Bronchial epithelial cell (primary cell): Measurements from ENCODE around the gene CEP112. TPM values are rescaled to one million over a fixed set of nuclear protein-coding genes. Genes with fewer than 3 reads are reported as not detected.

Experiments
- DNase-seq: peaks from one replicate; pipeline ENCODE4 v3.0.0-alpha.2; 2010; ENCODE audit warnings: low read depth
- FAIRE-seq: peaks from 2 replicates; lab custom pipeline; 2011; peaks lifted over from hg19 to GRCh38; lab: Jason Lieb, UNC
- H3K27me3 ChIP-seq: 2 replicates; pipeline ENCODE4 v1.5.1; 2011; ENCODE audit warnings: low read length; ENCODE audit not compliant: control insufficient read depth, insufficient read depth
- H3K36me3 ChIP-seq: 2 replicates; pipeline ENCODE4 v1.5.1; 2011; ENCODE audit warnings: low read length; ENCODE audit not compliant: control insufficient read depth, insufficient read depth
- H3K4me3 ChIP-seq: 2 replicates; pipeline ENCODE4 v1.5.1; 2011; ENCODE audit warnings: mild to moderate bottlenecking, low read depth, low read length, control low read depth
- total RNA-seq: library from RNA; depleted of rRNA; stranded (reverse); fragments of >200 nt; gene quantifications from 2 replicates; pipeline ENCODE4 v1.2.1, GENCODE V29; 2014
- TF ChIP-seq, protein P1 (sequence below): IDR thresholded peaks from 2 replicates; pipeline ENCODE4 v1.5.1; 2011; ENCODE audit warnings: mild to moderate bottlenecking, moderate library complexity, low read length, control low read depth, inconsistent platforms; ENCODE audit not compliant: insufficient read depth, severe bottlenecking

CEP112 gene
- total RNA-seq, 1 donor from 2014 or later, result 2.4 TPM

DNA sequence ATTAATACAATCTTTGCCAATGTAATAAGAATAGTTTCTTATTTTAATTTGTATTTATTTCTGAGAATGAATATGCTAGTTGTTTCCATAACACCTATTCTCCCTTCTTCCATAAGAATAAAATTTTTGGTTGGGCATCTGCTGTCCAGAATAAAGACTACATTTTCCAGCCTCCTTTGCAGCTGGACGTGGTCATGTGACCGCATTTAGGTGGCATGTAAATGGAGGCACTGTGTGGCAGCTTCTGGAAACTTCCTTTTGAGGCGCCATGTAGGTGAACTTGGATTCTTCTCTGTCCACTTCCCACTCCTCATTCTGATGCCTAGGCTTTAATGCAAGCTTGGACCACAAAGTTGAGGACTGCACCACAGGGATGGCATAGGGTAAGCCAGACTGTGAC, 415.0 kb downstream of the CEP112 start:
- no peak overlapping the region for H3K4me3 ChIP-seq
- DNase-seq (no peak), FAIRE-seq (peak; percentile 36)
- no peaks in the 10 kb centered on the region for H3K36me3 ChIP-seq
- TF ChIP-seq, protein P1, sequence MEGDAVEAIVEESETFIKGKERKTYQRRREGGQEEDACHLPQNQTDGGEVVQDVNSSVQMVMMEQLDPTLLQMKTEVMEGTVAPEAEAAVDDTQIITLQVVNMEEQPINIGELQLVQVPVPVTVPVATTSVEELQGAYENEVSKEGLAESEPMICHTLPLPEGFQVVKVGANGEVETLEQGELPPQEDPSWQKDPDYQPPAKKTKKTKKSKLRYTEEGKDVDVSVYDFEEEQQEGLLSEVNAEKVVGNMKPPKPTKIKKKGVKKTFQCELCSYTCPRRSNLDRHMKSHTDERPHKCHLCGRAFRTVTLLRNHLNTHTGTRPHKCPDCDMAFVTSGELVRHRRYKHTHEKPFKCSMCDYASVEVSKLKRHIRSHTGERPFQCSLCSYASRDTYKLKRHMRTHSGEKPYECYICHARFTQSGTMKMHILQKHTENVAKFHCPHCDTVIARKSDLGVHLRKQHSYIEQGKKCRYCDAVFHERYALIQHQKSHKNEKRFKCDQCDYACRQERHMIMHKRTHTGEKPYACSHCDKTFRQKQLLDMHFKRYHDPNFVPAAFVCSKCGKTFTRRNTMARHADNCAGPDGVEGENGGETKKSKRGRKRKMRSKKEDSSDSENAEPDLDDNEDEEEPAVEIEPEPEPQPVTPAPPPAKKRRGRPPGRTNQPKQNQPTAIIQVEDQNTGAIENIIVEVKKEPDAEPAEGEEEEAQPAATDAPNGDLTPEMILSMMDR, result no peak
- H3K27me3 ChIP-seq, result no peaks in the 10 kb centered on the region

DNA sequence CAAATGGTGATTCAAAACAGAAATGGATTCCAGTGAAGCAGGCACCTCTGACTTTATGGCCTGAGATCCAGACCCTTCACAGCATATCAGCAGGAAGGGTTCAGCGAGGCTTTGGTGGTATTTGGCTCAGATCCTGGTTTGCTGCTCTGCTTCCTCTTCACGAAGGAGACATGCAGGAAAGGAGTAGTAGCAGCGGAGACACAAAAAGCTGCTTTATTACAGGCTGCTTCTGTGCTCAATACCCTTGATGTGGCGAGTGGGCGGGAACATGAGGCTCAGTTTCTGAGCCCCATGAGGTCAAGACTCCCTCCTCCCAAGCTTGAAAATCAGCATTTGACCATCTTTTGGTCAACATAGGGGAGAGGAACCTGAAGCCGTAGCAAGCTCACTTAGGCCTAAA, 417.1 kb downstream of the CEP112 start:
- DNase-seq (no peak), FAIRE-seq (peak; percentile 86)
- no peak overlapping the region for H3K4me3 ChIP-seq
- no peaks in the 10 kb centered on the region for H3K36me3 ChIP-seq
- H3K27me3 ChIP-seq, result no peaks in the 10 kb centered on the region
- TF ChIP-seq, protein P1, result no peak

DNA sequence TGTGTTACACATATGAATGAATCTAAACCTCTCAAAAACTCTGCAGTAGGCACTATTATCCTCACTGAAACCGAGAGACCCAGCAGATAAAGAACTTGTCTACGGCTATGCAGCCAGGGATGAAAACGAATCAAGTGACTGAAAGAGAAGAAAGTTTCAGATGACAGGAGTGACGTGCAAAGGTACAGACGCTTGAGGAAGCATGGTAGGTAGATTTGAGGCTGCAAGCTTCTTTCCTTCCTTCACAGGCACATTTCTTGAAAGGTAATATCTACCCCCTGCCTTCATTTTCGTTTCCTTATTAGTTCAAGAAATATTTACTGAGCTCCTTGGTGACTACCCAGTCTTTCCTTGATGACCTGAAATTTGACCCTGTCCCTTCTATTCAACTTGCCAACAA, 418.9 kb downstream of the CEP112 start:
- H3K4me3 ChIP-seq, result no peak overlapping the region
- TF ChIP-seq, protein P1, result no peak
- DNase-seq (no peak), FAIRE-seq (no peak)
- no peaks in the 10 kb centered on the region for H3K27me3 ChIP-seq
- no peaks in the 10 kb centered on the region for H3K36me3 ChIP-seq

DNA sequence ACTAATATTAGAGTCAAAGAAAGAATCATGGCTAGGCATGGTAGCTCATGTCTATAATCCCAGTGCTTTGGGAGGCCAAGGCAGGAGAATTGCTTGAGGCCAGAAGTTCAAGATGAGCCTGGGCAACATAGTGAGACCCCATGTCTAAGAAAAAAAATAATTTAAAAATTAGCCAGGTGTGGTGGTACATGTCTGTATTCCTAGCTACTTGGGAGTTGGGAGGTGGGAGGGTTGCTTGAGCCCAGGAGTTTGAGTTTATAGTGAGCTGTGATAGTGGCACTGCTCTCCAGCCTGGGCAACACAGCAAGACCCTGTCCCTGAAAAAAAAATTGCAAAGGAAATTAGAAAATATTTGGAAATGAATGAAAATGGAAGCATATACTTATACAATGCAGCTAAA, 420.2 kb downstream of the CEP112 start:
- DNase-seq, result no peak
- no peaks in the 10 kb centered on the region for H3K27me3 ChIP-seq
- TF ChIP-seq, protein P1, result no peak
- FAIRE-seq, result no peak
- H3K4me3 ChIP-seq, result no peak overlapping the region
- H3K36me3 ChIP-seq, result no peaks in the 10 kb centered on the region

DNA sequence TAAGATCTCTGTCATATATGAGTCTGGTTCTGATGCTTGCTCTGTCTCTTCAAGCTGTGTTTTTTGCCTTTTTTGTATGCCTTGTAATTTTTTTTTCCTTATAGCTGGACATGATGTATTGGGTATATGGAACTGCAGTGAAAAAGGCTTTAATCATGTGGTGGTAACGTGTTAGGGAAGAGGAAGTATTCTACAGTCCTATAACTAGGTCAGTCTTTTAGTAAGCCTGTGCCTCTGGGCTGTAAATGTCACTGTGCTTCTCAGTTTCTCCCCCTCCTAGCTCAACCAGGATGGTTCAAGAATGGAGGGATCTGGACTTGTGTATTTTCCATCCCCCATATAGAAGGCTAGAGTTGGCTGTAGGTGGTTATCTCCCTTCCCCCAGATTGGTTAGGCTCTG, 428.1 kb downstream of the CEP112 start:
- FAIRE-seq, result no peak
- no peaks in the 10 kb centered on the region for H3K36me3 ChIP-seq
- H3K27me3 ChIP-seq, result no peaks in the 10 kb centered on the region
- TF ChIP-seq, protein P1, result no peak
- H3K4me3 ChIP-seq, result no peak overlapping the region
- DNase-seq, result no peak

DNA sequence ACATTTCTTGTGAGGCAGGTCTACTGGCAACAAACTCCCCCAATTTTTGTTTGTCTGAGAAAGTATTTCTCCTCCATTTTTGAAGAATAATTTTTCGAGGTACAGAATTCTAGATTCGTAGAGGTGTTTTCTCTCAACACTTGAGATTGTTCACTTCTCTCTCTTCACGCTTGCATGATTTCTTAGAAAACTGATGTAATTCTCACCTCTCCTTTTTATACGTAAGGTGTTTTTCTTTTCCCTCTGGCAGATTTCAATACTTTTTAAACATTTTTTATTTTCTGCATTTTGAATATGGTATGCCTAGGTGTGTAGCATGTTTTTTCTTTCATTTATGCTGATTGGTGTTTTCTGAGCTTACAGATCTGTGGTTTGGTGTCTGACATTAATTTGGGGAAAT, 429.0 kb downstream of the CEP112 start:
- TF ChIP-seq, protein P1, result no peak
- no peaks in the 10 kb centered on the region for H3K36me3 ChIP-seq
- no peaks in the 10 kb centered on the region for H3K27me3 ChIP-seq
- DNase-seq (no peak), FAIRE-seq (no peak)
- no peak overlapping the region for H3K4me3 ChIP-seq
